Measurements from ENCODE around the gene PPP1R3D.

DNA sequence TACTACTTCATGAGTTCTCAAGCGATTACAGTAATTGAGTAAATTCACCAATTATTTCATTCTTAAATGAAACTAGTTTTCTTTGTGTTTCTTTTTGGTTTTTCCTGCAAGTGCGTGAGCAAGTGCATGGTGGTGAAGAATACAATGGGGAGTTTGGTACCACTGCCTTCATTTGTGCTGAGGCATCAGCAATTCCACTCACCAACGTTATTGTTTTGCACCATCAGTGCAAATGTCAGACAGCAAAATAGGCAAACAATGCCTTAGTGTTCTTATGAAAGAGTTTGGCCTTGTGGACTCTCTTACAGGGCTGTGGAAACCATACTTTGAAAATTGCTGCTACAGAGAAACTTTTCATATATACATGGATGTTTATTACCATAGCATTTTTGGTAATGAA is 26.3 kb upstream of the PPP1R3D start:
- TF ChIP-seq POLR2AphosphoS5 (IDR thresholded peaks at IDR 0.05; ENCODE audit: low read depth, low read length) = no peak
- TF ChIP-seq SPI1 (IDR thresholded peaks at IDR 0.05; ENCODE audit: low read depth, low read length) = no peak
- TF ChIP-seq POLR2A (IDR thresholded peaks at IDR 0.05; ENCODE audit: low read depth, low read length) = no peak
- TF ChIP-seq TAF1 (IDR thresholded peaks at IDR 0.05; ENCODE audit: low read depth, low read length) = no peak

Data from GM12891 (cell line).